Trophoblast cell (in vitro differentiated cells and primary cell): ENCODE data around the gene LONRF2.

Experiments
- DNase-seq, 2 donors: peaks; one replicate each; pipeline ENCODE4 v3.0.0-alpha.2; 2016
- H2AFZ ChIP-seq: 2 replicates; pipeline ENCODE4 v1.6.1; 2013; ENCODE audit warnings: low read length, moderate library complexity, mild to moderate bottlenecking; ENCODE audit not compliant: insufficient read depth, poor library complexity
- H2AK5ac ChIP-seq: 2 replicates; pipeline ENCODE4 v1.6.1; 2013; ENCODE audit warnings: mild to moderate bottlenecking, low read length
- H2BK120ac ChIP-seq: 2 replicates; pipeline ENCODE4 v1.6.1; 2013; ENCODE audit warnings: low read length, mild to moderate bottlenecking, moderate library complexity; ENCODE audit not compliant: insufficient read depth, poor library complexity
- H2BK12ac ChIP-seq: 2 replicates; pipeline ENCODE4 v1.6.1; 2013; ENCODE audit warnings: mild to moderate bottlenecking, low read length, moderate library complexity
- H2BK5ac ChIP-seq: 2 replicates; pipeline ENCODE4 v1.6.1; 2013; ENCODE audit warnings: low read length, low read depth, moderate library complexity, mild to moderate bottlenecking; ENCODE audit not compliant: poor library complexity
- H3K14ac ChIP-seq: 2 replicates; pipeline ENCODE4 v1.6.1; 2013; ENCODE audit warnings: mild to moderate bottlenecking, low read length
- H3K18ac ChIP-seq: 2 replicates; pipeline ENCODE4 v1.6.1; 2013; ENCODE audit warnings: mild to moderate bottlenecking, low read length
- H3K23ac ChIP-seq: 2 replicates; pipeline ENCODE4 v1.6.1; 2013; ENCODE audit warnings: low read length
- H3K27ac ChIP-seq: 2 replicates; pipeline ENCODE4 v1.5.1; 2013; ENCODE audit warnings: low read depth, mild to moderate bottlenecking, inconsistent platforms, low read length, moderate library complexity
- H3K27me3 ChIP-seq: 2 replicates; pipeline ENCODE4 v1.6.1; 2013; ENCODE audit warnings: inconsistent platforms, mild to moderate bottlenecking, low read length, moderate library complexity; ENCODE audit not compliant: insufficient read depth
- H3K36me3 ChIP-seq, 2 experiments: 1 replicate in 1 of 2; 2 replicates in 1 of 2; pipeline ENCODE4 v1.6.1; 2013; ENCODE audit warnings: low read length in 2 of 2, mild to moderate bottlenecking in 2 of 2, moderate library complexity in 1 of 2; ENCODE audit not compliant: insufficient read depth in 2 of 2, control insufficient read depth in 1 of 2
- H3K4ac ChIP-seq: 2 replicates; pipeline ENCODE4 v1.6.1; 2013; ENCODE audit warnings: low read depth, mild to moderate bottlenecking, low read length, moderate library complexity
- H3K4me1 ChIP-seq, 2 experiments: 1 replicate in 1 of 2; 2 replicates in 1 of 2; pipeline ENCODE4 v1.6.1; 2013; ENCODE audit warnings: low read length in 2 of 2, mild to moderate bottlenecking in 2 of 2, moderate library complexity in 1 of 2; ENCODE audit not compliant: insufficient read depth in 2 of 2, control insufficient read depth in 1 of 2
- H3K4me2 ChIP-seq: 2 replicates; pipeline ENCODE4 v1.6.1; 2013; ENCODE audit warnings: inconsistent platforms, mild to moderate bottlenecking, low read length, moderate library complexity
- H3K4me3 ChIP-seq: 2 replicates; pipeline ENCODE4 v1.5.1; 2013; ENCODE audit warnings: mild to moderate bottlenecking, low read depth, low read length, inconsistent platforms
- H3K79me1 ChIP-seq: one replicate; pipeline ENCODE4 v1.6.1; 2013; ENCODE audit warnings: low read length
- H3K79me2 ChIP-seq: 2 replicates; pipeline ENCODE4 v1.6.1; 2013; ENCODE audit warnings: low read length, mild to moderate bottlenecking; ENCODE audit not compliant: control insufficient read depth, insufficient read depth, poor library complexity
- H3K9ac ChIP-seq: 2 replicates; pipeline ENCODE4 v1.6.1; 2013; ENCODE audit warnings: mild to moderate bottlenecking, low read length
- H3K9me3 ChIP-seq: 2 replicates; pipeline ENCODE4 v1.6.1; 2013; ENCODE audit warnings: low read depth, mild to moderate bottlenecking, control low read depth, inconsistent platforms, low read length; ENCODE audit not compliant: insufficient read depth
- H4K12ac ChIP-seq: 2 replicates; pipeline ENCODE4 v1.6.1; 2013; ENCODE audit warnings: low read depth, mild to moderate bottlenecking, low read length, moderate library complexity
- H4K8ac ChIP-seq: 2 replicates; pipeline ENCODE4 v1.6.1; 2013; ENCODE audit warnings: low read depth, mild to moderate bottlenecking, low read length, moderate library complexity
- H4K91ac ChIP-seq: one replicate; pipeline ENCODE4 v1.6.1; 2013; ENCODE audit warnings: low read depth, mild to moderate bottlenecking, low read length, moderate library complexity
- WGBS: extraction: QIAGEN DNeasy Blood & Tissue Kit; methylation state at CpG from one replicate; pipeline ENCODE4 v1.1.7; 2013; ENCODE audit warnings: missing lambda C conversion rate; ENCODE audit not compliant: insufficient read length, insufficient coverage; ENCODE audit errors: extremely low coverage; 5-methylcytosine and 5-hydroxymethylcytosine counted together

The LONRF2 gene

GRCh38 chr2:100278986-100279385 lies 43.3 kb downstream of the LONRF2 start:
- H3K14ac ChIP-seq, result no peak overlapping the region
- H4K91ac ChIP-seq, result no peak overlapping the region
- peaks cover 3% of the 10 kb centered on the region for H3K79me1 ChIP-seq
- H3K4me1 ChIP-seq, result no peaks in the 10 kb centered on the region
- H2AFZ ChIP-seq, result no peak overlapping the region
- no peak overlapping the region for H3K23ac ChIP-seq
- H3K9ac ChIP-seq, result no peak overlapping the region
- H4K12ac ChIP-seq, result no peak overlapping the region
- H3K27me3 ChIP-seq, result no peaks in the 10 kb centered on the region
- no peak overlapping the region for H3K4ac ChIP-seq
- H3K4me2 ChIP-seq, result no peak overlapping the region
- H3K79me2 ChIP-seq, result no peaks in the 10 kb centered on the region
- no CpG with 5 or more reads among the region's 11 CpGs for WGBS
- no peak overlapping the region for H2BK12ac ChIP-seq
- no peak overlapping the region for H2BK5ac ChIP-seq
- H4K8ac ChIP-seq, result no peak overlapping the region
- H2AK5ac ChIP-seq, result no peak overlapping the region
- H3K18ac ChIP-seq, result no peak overlapping the region
- no peaks in the 10 kb centered on the region for H3K9me3 ChIP-seq
- no peak overlapping the region for H3K27ac ChIP-seq
- H3K4me3 ChIP-seq, result no peak overlapping the region
- H3K36me3 ChIP-seq, result no peaks in the 10 kb centered on the region
- H2BK120ac ChIP-seq, result no peak overlapping the region
- DNase-seq, result no peak

- Histone ChIP-seq H2BK120ac (no peak overlapping the region), H3K79me1 (peaks cover 3% of the 10 kb centered on the region)
- WGBS, result no CpG with 5 or more reads among the region's 12 CpGs
These were observed 43.8 kb downstream of the LONRF2 start for GRCh38 chr2:100278501-100278900.

DNA sequence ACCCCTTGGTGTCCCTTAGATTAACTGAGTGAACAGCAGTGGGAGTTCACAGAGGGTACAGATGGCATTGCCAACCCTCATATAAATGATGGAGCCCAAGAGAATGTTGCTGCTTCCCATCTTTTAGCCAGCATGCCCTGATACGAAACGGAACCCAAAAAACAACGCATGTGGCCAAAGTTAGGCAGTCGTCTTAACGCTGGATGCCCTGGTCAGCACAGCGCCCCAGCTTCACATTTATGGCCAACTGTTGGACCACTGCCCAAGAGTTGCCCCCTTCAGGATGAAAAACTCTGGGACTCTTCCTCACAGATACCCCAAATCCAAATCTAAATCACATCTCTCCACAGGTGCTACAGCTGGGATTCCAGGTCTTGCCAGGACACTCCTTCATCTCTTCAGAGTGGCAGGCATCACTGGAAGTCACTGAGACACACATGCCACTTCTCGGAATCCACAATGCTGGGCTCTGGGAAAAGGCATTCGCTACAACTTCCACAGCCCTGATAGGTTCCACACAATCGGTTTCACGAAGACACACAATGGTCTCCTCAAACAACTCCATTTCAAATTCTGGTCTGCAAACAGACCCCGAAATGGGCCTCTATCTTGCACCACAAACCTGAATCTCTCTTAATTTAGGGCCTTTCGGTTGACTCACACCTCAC lies 44.6 kb downstream of the LONRF2 start:
- DNase-seq, result no peak
- H3K14ac ChIP-seq, result no peak overlapping the region
- no CpG with 5 or more reads among the region's 12 CpGs for WGBS

More at GRCh38 chr2:100278501-100278900, 43.8 kb downstream of the LONRF2 start:
- Histone ChIP-seq H4K8ac (no peak overlapping the region), H3K36me3 (no peaks in the 10 kb centered on the region), H2AK5ac (no peak overlapping the region), H2BK12ac (no peak overlapping the region), H3K9me3 (no peaks in the 10 kb centered on the region), H3K23ac (no peak overlapping the region), H4K12ac (no peak overlapping the region), H3K18ac (no peak overlapping the region), H3K4me3 (no peak overlapping the region), H3K9ac (no peak overlapping the region), H3K14ac (no peak overlapping the region), H3K4ac (no peak overlapping the region), H3K27ac (no peak overlapping the region), H3K27me3 (no peaks in the 10 kb centered on the region), H2BK5ac (no peak overlapping the region), H2AFZ (no peak overlapping the region), H4K91ac (no peak overlapping the region), H3K4me2 (no peak overlapping the region), H3K79me2 (no peaks in the 10 kb centered on the region), H3K4me1 (no peaks in the 10 kb centered on the region)
- no peak for DNase-seq

DNA sequence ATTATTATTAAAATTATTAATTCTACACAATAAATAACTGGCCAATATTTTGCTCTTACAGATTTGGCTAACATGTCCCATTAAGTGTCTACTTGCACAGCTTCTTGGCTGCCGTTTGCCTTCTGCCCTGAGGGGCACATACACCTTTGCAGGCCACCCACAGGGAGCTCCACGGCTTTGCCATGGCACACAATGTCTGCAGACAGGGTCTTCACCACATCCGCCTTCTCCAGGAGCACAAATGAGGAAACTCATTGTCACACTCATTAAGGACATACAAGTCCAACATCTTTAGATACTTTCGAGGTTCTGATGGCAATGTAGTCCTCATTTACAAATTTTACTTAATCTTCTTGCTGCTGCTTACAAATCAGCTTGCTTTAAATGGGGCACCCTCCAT lies 45.6 kb downstream of the LONRF2 start:
- H3K14ac ChIP-seq, result no peak overlapping the region
- no peak overlapping the region for H3K4me3 ChIP-seq
- H3K79me2 ChIP-seq, result no peaks in the 10 kb centered on the region
- H3K9me3 ChIP-seq, result no peaks in the 10 kb centered on the region
- no peak overlapping the region for H3K23ac ChIP-seq
- no peaks in the 10 kb centered on the region for H3K4me1 ChIP-seq
- H3K36me3 ChIP-seq, result no peaks in the 10 kb centered on the region
- no peak overlapping the region for H3K4me2 ChIP-seq
- WGBS, result no CpG with 5 or more reads among the region's 4 CpGs
- no peak overlapping the region for H2AK5ac ChIP-seq
- no peak overlapping the region for H2BK120ac ChIP-seq
- H2BK12ac ChIP-seq, result no peak overlapping the region
- DNase-seq, result no peak
- no peak overlapping the region for H3K18ac ChIP-seq
- H3K4ac ChIP-seq, result no peak overlapping the region
- peaks cover 3% of the 10 kb centered on the region for H3K79me1 ChIP-seq
- H4K8ac ChIP-seq, result no peak overlapping the region
- no peak overlapping the region for H3K9ac ChIP-seq
- no peak overlapping the region for H2BK5ac ChIP-seq
- H2AFZ ChIP-seq, result no peak overlapping the region
- no peaks in the 10 kb centered on the region for H3K27me3 ChIP-seq
- no peak overlapping the region for H3K27ac ChIP-seq
- no peak overlapping the region for H4K12ac ChIP-seq
- H4K91ac ChIP-seq, result no peak overlapping the region

More for the DNA sequence above, 44.6 kb downstream of the LONRF2 start:
- H3K79me1 ChIP-seq, result peaks cover 3% of the 10 kb centered on the region
- H4K12ac ChIP-seq, result no peak overlapping the region
- H3K36me3 ChIP-seq, result no peaks in the 10 kb centered on the region
- no peak overlapping the region for H3K18ac ChIP-seq
- no peak overlapping the region for H4K91ac ChIP-seq
- no peak overlapping the region for H2AK5ac ChIP-seq
- no peak overlapping the region for H3K9ac ChIP-seq
- no peak overlapping the region for H2BK120ac ChIP-seq
- H2BK5ac ChIP-seq, result no peak overlapping the region
- no peaks in the 10 kb centered on the region for H3K79me2 ChIP-seq
- H3K23ac ChIP-seq, result no peak overlapping the region
- no peak overlapping the region for H3K4me2 ChIP-seq
- H2BK12ac ChIP-seq, result no peak overlapping the region
- H4K8ac ChIP-seq, result no peak overlapping the region
- H3K4ac ChIP-seq, result no peak overlapping the region
- H3K4me3 ChIP-seq, result no peak overlapping the region
- H3K9me3 ChIP-seq, result no peaks in the 10 kb centered on the region
- no peak overlapping the region for H3K27ac ChIP-seq
- H3K4me1 ChIP-seq, result no peaks in the 10 kb centered on the region
- H3K27me3 ChIP-seq, result no peaks in the 10 kb centered on the region
- no peak overlapping the region for H2AFZ ChIP-seq
